GM08714 (cell line): ENCODE data around the gene TGFBRAP1.

Experiments
- H3K4me3 ChIP-seq: fragments of 200-500 bp; sonication (Bioruptor generic); 2 replicates; pipeline ENCODE4 v1.5.1; 2014; ENCODE audit warnings: mild to moderate bottlenecking, low read length, inconsistent platforms
- ZNF274 ChIP-seq: IDR thresholded peaks from 2 replicates; pipeline ENCODE4 v1.6.1; 2012; ENCODE audit warnings: mild to moderate bottlenecking, low read depth, low read length

Gene TGFBRAP1

DNA sequence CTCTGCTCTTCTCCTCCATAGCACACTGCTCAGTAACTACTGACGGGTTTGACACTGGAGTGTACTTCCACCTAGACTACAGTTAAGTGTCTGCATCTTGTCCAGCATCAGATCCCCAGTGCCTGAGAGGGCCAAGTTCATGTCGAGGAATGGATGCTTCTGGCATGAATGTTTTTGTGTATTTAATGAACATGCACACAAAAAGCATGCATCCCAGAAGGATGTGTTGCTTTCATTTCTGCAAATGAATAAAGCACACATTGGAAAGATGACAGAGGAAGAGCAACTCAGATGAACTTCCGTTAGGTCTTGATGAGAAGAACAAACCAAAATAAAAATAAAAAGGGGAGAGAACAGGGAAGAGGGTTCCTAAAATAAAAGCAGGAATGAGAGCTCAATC, 35.7 kb upstream of the TGFBRAP1 start:
- no peak for TF ChIP-seq ZNF274
- no peak overlapping the region for H3K4me3 ChIP-seq

DNA sequence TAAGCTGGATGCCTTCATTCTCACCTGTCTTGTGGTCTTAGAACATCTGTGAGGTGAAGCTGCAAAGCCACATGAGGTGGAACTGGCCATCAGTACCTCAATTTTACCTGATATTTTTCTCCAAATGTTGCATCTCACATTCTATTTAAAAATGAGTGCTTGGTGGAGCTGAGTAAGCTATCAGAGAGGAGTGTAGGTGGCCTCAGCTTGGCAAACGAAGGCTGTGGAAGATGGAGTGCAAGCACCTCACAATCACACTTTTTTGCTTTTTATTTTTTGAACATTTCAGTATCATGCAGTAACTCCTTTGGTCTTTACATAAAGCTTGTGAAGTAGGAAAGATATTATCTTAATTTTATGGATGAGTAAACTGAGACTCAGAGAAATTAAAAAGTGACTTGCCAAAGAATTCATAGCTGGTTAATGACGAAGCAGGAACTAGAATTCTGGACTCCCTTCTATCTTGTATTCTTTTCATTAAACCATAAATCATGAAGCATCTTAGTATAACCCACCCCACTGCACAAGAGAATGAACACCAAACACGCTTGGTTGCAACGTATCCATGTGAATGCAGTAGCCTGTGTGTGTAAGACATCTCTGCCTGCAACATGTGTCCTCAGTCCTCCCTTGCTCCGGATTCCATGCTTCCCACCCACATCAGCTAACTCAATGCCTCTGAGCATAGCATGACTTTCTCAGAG, 35.1 kb upstream of the TGFBRAP1 start:
- H3K4me3 ChIP-seq = no peak overlapping the region
- TF ChIP-seq ZNF274 = no peak

DNA sequence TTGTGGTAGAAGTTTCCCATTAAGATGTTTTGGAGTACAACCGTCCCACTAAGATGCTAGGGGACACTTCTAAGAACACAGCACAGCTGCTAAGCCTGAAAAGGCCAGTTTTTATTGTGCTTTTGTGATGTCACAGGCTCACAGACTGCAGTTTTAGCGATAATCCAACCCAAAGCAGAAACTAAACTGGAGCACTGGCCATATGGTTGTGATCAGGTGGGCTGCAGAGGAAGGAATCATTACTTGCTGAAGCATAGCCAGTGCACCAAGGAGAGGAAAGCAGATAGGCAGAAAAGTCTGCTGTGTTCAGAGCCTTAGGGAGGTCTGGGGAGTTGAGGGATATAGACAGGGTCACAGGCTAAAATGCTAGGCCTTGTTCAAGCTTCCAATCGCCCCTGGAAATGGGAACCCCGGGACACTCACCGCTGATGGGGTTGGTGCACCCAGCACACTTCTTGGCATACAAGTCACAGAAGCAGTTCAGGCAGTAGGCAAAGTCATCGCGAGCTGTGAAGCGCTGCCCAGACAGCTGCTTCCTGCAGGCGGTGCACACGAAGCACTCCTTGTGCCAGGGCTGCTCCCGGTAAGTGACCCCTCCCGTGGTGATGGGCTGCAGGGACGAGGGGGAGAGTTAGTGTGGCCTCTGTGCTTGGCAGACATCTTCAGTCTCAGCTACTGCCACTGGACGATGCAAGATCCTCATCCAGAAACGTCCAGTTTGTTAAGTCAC, 33.5 kb upstream of the TGFBRAP1 start:
- no peak overlapping the region for H3K4me3 ChIP-seq
- no peak for TF ChIP-seq ZNF274

DNA sequence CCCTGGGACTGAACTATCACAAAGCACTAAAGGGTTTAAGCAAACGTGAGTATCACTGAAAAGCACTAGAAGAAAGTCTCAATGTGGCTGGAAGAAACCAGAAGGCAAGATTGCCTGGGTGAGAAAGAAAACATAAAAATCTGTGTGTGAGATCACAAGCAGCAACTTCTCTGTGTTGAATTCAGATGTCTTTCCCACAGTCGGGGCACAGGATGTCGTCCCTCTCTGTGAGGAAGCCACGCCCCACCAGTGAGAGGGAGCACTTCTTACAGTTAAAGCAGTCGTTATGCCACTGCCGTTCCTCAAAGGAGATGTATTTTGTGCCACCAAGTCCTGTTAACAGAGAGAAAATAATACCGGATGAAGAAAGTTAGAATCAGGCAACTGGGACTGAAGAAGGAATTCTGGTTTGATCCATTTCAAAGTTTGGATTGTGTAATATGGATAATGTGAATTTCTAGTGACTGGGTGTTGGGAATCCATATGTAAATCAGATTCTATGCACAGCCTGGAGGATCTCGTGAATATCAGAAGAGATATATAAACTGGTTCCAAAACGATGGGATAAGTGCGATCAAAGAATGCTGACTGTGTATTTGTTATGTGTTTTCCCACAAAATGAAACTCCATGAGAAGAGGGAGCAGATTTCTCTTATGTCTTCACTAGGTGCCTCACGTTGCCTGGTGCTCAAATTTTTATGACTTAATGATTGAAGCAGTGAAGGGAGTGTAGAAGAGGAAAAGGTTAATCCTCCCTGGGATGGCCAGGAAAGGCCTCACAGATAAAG, 31.8 kb upstream of the TGFBRAP1 start:
- H3K4me3 ChIP-seq = no peak overlapping the region
- TF ChIP-seq ZNF274 = no peak

DNA sequence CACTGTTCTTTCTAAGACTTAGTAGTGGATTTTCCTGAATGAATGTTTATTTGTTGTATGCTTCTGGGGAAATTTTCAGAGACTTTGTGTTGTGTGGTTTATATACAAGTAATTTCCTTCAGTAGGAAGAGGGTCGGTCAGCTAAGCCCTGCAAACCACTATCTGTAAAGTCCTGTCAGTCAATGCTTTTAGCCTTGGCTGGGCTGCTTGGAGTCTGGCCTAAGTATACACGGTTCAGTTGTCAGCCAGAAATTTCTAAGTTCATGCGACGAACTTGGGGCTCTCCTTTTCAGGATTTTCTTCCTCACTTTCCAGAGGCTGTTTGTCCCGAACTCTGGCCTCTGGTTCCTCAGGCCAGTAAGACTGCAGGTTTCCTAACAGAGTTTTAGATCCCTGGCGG, 29.1 kb upstream of the TGFBRAP1 start:
- H3K4me3 ChIP-seq = no peak overlapping the region
- no peak for TF ChIP-seq ZNF274

DNA sequence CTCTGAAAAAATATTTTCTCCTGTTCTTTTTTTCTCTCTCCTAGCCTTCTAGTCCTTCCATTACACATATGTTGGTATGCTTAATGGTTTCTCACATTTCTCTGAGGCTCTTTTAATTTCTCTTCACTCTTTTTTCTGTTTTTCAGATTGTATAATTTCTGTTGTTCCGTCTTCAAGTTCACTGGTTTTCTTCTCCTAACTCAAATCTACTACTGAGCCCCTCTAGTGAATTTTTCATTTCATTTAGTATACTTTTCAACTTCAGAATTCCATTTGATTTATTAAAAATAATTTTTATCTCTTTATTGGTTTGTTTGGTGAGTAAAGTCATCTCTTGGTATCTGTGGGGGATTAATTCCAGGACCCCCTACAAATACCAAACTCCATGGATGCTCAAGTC, 27.6 kb upstream of the TGFBRAP1 start:
- no peak overlapping the region for H3K4me3 ChIP-seq
- TF ChIP-seq ZNF274 = no peak

DNA sequence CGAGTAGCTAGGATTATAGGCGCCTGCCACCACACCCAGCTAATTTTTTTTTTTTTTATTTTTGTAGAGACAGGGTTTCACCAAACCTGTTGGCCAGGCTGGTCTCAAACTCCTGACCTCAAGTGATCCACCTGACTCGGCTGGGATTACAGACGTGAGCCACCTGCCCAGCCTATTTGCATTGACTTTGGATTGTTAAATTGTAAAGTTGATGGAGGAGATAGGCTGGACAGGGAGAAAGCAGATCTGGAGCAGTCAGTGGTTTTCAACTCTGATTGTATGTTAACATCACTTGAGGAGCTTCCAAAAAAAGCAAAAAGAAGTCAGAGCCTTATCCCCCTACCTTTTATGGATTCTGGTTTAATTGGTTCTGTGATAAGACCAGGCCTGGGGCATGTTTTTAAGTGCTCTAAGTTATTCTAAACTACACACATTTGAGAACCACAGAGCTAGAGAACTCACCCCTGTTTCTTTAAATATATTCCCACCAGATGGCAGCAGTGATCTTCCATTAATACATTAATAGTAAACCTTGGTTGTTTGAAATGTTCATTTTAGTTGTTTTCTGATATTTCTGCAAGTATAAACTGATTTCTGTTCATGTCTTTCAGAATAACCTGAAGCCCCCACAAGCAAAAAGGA, 15.3 kb upstream of the TGFBRAP1 start:
- no peak overlapping the region for H3K4me3 ChIP-seq
- no peak for TF ChIP-seq ZNF274

DNA sequence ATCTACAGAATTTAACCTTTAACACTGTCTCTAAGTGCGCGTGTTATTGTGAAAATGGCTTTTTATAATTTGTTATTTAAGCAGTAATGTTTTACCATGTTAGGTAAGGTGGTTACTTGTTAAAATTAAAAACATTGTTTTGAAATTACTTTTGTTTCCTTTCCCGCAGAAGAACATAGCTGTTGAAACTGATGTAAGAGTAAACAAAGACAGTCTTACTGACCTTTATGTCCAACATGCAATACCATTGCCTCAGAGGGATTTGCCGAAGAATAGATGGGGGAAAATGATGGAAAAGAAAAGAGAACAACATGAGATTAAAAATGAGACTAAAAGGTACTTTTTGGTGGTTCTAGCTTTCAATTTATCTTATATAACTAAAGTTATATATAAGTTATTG, 9.9 kb upstream of the TGFBRAP1 start:
- H3K4me3 ChIP-seq = no peak overlapping the region
- no peak for TF ChIP-seq ZNF274

DNA sequence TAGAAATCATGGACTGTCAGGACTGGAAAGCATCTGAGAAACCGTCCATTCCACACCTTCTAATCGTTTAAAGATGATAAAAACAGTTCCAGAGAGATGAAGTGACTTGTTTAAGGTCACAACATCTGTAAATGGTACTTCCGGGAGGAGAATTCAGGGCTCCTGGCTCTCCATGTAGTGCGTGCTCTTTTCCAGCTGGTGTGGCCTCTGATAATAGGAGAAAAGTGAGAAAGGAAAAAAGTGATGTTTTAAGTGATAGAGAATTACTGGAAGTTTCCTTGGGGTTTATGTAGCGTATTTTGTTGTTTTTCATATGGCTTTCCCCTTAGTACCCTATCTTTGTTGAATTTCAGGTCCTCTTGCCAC, 8.5 kb upstream of the TGFBRAP1 start:
- TF ChIP-seq ZNF274 = no peak
- H3K4me3 ChIP-seq = peak overlapping the region; percentile 100

DNA sequence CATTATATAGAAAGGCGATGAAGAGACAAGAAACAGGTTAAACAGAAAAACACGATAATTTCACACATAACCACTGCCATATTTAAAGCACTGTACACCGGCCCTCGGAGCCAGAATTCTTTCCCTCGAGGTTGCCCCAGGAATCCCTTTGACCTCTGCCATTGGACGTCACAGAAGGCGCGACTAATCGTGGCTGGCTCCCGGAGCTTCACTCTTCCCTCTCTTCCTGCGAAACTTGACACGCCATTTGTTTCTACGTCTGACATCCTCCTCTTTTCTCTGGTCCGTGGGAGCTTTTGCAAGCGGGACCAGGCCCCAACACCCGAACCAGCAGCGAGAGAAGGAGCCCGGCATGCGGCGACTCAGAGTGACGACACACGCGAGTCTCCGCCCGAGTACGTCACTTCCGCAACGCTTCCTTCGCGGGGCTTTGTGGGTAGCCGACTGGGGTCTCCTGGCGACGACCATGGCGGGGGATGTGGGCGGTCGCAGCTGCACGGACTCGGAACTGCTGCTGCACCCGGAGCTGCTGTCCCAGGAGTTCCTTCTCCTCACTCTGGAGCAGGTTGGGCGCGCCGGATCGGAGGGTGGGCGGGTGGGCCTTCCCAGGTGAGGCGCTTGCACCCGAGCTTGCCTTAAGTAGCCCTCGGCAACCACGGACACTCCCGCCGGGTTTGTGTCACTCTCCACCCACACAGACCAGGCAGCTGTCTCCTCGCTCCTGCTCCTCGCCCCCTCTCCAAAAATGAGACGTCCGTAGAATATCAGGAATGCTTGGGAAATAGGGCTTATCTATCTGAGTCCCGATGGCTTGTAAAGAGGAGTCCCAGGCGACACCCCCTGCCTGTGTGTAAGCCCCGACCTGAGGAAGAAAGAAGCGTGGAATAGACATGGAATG, 7.8 kb upstream of the TGFBRAP1 start, which contains the start of gene C2orf49:
Gene C2orf49, plus strand, starts transcription at position 419 of the 898 bp plus-strand sequence. Its CDS starts 48 bp downstream, at position 467.
- no peak for TF ChIP-seq ZNF274
- peak within 1 kb of the TSS; percentile 100 for H3K4me3 ChIP-seq

DNA sequence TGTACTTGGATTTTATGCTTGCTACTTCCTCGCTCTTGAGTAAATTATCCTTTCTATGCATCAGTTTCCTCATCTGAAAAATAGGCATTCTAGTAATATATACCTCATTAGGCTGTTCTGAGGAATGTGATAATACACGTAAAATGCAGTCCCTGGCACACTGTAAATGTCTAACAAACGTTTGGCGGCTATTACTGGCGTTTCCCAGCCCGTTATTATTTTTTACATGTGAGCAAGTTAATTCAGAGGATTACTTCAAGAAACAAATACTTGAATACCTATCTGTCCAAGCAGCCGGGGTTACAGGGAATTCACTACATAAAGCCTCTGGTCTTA, 7.2 kb upstream of the TGFBRAP1 start:
- peak overlapping the region; percentile 100 for H3K4me3 ChIP-seq
- no peak for TF ChIP-seq ZNF274

DNA sequence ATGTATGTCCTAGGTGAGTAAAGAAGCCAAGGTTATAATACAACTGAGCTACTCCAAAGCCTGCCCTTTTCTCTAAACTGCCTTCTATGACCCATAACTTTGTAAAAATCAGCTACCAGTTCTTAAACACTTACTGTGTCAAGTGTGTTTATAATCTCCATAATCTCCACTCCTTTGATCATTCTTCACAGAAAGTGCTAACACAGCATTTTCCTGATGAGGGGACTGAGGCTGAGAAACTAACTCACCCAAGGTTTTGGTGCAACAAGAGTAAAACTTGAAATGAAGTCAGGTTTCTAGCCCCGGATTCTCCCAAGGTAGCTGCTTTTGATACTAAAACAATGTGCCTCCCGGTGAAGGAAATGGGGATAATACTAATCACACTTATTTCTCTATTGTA, 5.9 kb upstream of the TGFBRAP1 start:
- no peak for TF ChIP-seq ZNF274
- H3K4me3 ChIP-seq = no peak overlapping the region

DNA sequence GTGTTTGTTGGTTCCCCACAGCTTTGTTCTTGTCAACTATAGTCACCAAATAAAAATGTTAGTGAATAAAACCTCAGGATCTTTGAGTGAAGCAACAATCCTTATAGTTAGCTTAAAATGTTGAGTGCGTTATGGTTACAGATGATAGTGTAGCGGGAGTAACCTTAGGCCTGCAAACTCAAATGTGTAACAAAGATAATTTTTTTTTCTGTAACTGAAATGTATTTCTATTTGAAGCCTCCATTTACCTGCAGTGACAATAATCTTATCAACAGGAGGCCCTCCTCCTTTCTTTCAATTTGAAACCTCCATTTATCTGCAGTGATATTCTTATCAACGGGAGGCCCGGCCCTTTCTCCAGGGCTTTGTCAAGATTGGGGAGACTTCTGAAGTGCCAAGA, 4.7 kb upstream of the TGFBRAP1 start:
- H3K4me3 ChIP-seq = no peak overlapping the region
- no peak for TF ChIP-seq ZNF274
